A549 (cell line): ENCODE measurements around the gene RPH3AL. TPM values are rescaled to one million over a fixed set of nuclear protein-coding genes. Genes with fewer than 3 reads are reported as not detected.

Experiments used
- ATAC-seq, 2 experiments: fragments of 200-7000 bp in 1 of 2; fragments of >200 bp in 1 of 2; cut with Nextera tagmentation in 1 of 2; cut with Tn5 transposase in 1 of 2; 3 replicates each; pipeline versions ENCODE4 v1.8.0 to v1.9.1; 2018 to 2020; ENCODE audit warnings: mild to moderate bottlenecking in 1 of 2, moderate library complexity in 1 of 2
- CTCF ChIA-PET: fragments of 300-600 bp; sonication (Branson Sonifier 250); formaldehyde crosslinking; extraction: SDS; loops from one replicate; lab custom pipeline; 2021; ENCODE audit warnings: antibody characterized with exemption, inconsistent platforms; lab: Yijun Ruan, JAX
- POLR2A ChIA-PET: fragments of 350-600 bp; formaldehyde crosslinking; extraction: SDS; loops from one replicate; lab custom pipeline; 2021; ENCODE audit warnings: antibody characterized with exemption, inconsistent platforms; lab: Yijun Ruan, JAX
- DNase-seq, 2 experiments: peaks; one replicate each; pipeline versions ENCODE4 v3.0.0 to v3.0.0-alpha.2; 2011 to 2016; ENCODE audit warnings: low read depth in 1 of 2, low spot score in 1 of 2
- FAIRE-seq: peaks from 2 replicates; lab custom pipeline; 2011; peaks lifted over from hg19 to GRCh38; lab: Jason Lieb, UNC
- H3K27ac ChIP-seq, 2 experiments: fragments of >200 bp; sonication (Bioruptor Twin); formaldehyde crosslinking; 3 replicates each; pipeline ENCODE4 v1.5.1; 2016 to 2017
- H3K4me1 ChIP-seq: fragments of >200 bp; sonication (Bioruptor Twin); formaldehyde crosslinking; 3 replicates; pipeline ENCODE4 v1.6.1; 2016
- H3K4me2 ChIP-seq: fragments of >200 bp; sonication (Bioruptor Twin); formaldehyde crosslinking; 3 replicates; pipeline ENCODE4 v1.6.1; 2016
- H3K4me3 ChIP-seq: fragments of >200 bp; sonication (Bioruptor Twin); formaldehyde crosslinking; 3 replicates; pipeline ENCODE4 v1.5.1; 2016
- H3K9me3 ChIP-seq: fragments of >200 bp; sonication (Bioruptor Twin); formaldehyde crosslinking; 3 replicates; pipeline ENCODE4 v1.6.1; 2016
- CEBPB ChIP-seq, 2 experiments: fragments of >200 bp in 1 of 2; sonication (Bioruptor Twin) in 1 of 2; formaldehyde crosslinking in 1 of 2; IDR thresholded peaks; 2 replicates each; pipeline ENCODE4 v1.6.1; 2012 to 2016
- CTCF ChIP-seq: fragments of >200 bp; sonication (Bioruptor Twin); formaldehyde crosslinking; IDR thresholded peaks from 3 replicates; pipeline ENCODE4 v1.5.1; 2016
- E2F6 ChIP-seq: IDR thresholded peaks from 2 replicates; pipeline ENCODE4 v1.6.1; 2012; ENCODE audit warnings: low read depth, borderline replicate concordance
- EHF ChIP-seq: fragments of 250-450 bp; sonication (Bioruptor Pico); IDR thresholded peaks from 2 replicates; pipeline ENCODE4 v1.5.0; 2020; ENCODE audit warnings: mild to moderate bottlenecking
- ESRRA ChIP-seq: fragments of 150-350 bp; IDR thresholded peaks from 2 replicates; pipeline ENCODE4 v1.6.1; 2014; ENCODE audit warnings: mild to moderate bottlenecking, low read length, borderline replicate concordance
- FOSL2 ChIP-seq, 2 experiments: fragments of 450-650 bp in 1 of 2; fragments of >200 bp in 1 of 2; sonication (Bioruptor Twin) in 1 of 2; formaldehyde crosslinking; IDR thresholded peaks; 2 replicates each; pipeline versions ENCODE4 v1.5.0 to v1.6.1; 2016 to 2020; ENCODE audit warnings: mild to moderate bottlenecking in 1 of 2, moderate library complexity in 1 of 2
- GATA3 ChIP-seq: IDR thresholded peaks from 2 replicates; pipeline ENCODE4 v1.6.1; 2012; ENCODE audit warnings: borderline replicate concordance
- HES2 ChIP-seq: fragments of >200 bp; sonication (Bioruptor Twin); formaldehyde crosslinking; IDR thresholded peaks from 2 replicates; pipeline ENCODE4 v1.6.1; 2016
- HEYL ChIP-seq: fragments of 250-450 bp; sonication (Bioruptor Pico); IDR thresholded peaks from 2 replicates; pipeline ENCODE4 v1.8.0; 2021; ENCODE audit warnings: mild to moderate bottlenecking, moderate library complexity
- HOXB13 ChIP-seq: fragments of 250-450 bp; sonication (Bioruptor Pico); IDR thresholded peaks from 2 replicates; pipeline ENCODE4 v1.5.0; 2020; ENCODE audit warnings: low read depth, mild to moderate bottlenecking, moderate library complexity
- HOXB5 ChIP-seq: fragments of 250-450 bp; sonication (Bioruptor Pico); IDR thresholded peaks from 2 replicates; pipeline ENCODE4 v1.5.0; 2020; ENCODE audit warnings: mild to moderate bottlenecking, moderate library complexity
- JUN ChIP-seq, 2 experiments: fragments of >200 bp; sonication (Bioruptor Twin); formaldehyde crosslinking; IDR thresholded peaks; 2 replicates in 1 of 2; 3 replicates in 1 of 2; pipeline ENCODE4 v1.6.1; 2016 to 2017
- MAFK ChIP-seq: fragments of 450-650 bp; IDR thresholded peaks from 2 replicates; pipeline ENCODE4 v1.6.1; 2014; ENCODE audit not compliant: partially characterized antibody
- MYC ChIP-seq: IDR thresholded peaks from 2 replicates; pipeline ENCODE4 v1.6.1; 2012; ENCODE audit warnings: mild to moderate bottlenecking, inconsistent platforms, low read length, improper control_type of control experiment, borderline replicate concordance
- NR3C1 ChIP-seq: fragments of >200 bp; sonication (Bioruptor Twin); formaldehyde crosslinking; IDR thresholded peaks from 3 replicates; pipeline ENCODE4 v1.6.1; 2017
- POLR2AphosphoS2 ChIP-seq: conservative IDR thresholded peaks from 2 replicates; pipeline ENCODE4 v1.6.1; 2012; ENCODE audit warnings: low read length, improper control_type of control experiment, inconsistent platforms
- RAD21 ChIP-seq, 2 experiments: fragments of >200 bp in 1 of 2; sonication (Bioruptor Twin) in 1 of 2; formaldehyde crosslinking in 1 of 2; IDR thresholded peaks in 1 of 2; conservative IDR thresholded peaks in 1 of 2; 2 replicates in 1 of 2; 3 replicates in 1 of 2; pipeline ENCODE4 v1.6.1; 2012 to 2018; ENCODE audit warnings: inconsistent platforms in 1 of 2
- RARB ChIP-seq: fragments of 250-450 bp; sonication (Bioruptor Pico); IDR thresholded peaks from 2 replicates; pipeline ENCODE4 v1.8.0; 2021; ENCODE audit warnings: mild to moderate bottlenecking, moderate library complexity
- SMC3 ChIP-seq: fragments of >200 bp; sonication (Bioruptor Twin); formaldehyde crosslinking; IDR thresholded peaks from 3 replicates; pipeline ENCODE4 v1.6.1; 2018; ENCODE audit warnings: inconsistent platforms
- SREBF2 ChIP-seq: fragments of 450-650 bp; IDR thresholded peaks from 2 replicates; pipeline ENCODE4 v1.6.1; 2014; ENCODE audit warnings: mild to moderate bottlenecking, moderate library complexity
- USF2 ChIP-seq: fragments of 450-650 bp; IDR thresholded peaks from 2 replicates; pipeline ENCODE4 v1.6.1; 2014; ENCODE audit warnings: antibody characterized with exemption
- ZC3H11A ChIP-seq: fragments of 450-650 bp; IDR thresholded peaks from 2 replicates; pipeline ENCODE4 v1.6.1; 2014; ENCODE audit warnings: antibody characterized with exemption, mild to moderate bottlenecking
- ZNF302 ChIP-seq: fragments of 250-450 bp; sonication (Bioruptor Pico); IDR thresholded peaks from 2 replicates; pipeline ENCODE4 v1.9.0; 2021; ENCODE audit warnings: inconsistent platforms, mild to moderate bottlenecking, moderate library complexity
- ZSCAN20 ChIP-seq: fragments of 250-450 bp; sonication (Bioruptor Pico); IDR thresholded peaks from 2 replicates; pipeline ENCODE4 v1.8.0; 2022; ENCODE audit warnings: mild to moderate bottlenecking, moderate library complexity
- WGBS: methylation state at CpG from one replicate; pipeline ENCODE4 v1.1.6; 2017; ENCODE audit errors: missing lambda C conversion rate; 5-methylcytosine and 5-hydroxymethylcytosine counted together
- polyA plus RNA-seq, 4 experiments: library from polyadenylated mRNA; depleted of rRNA in 3 of 4; stranded (reverse); fragments of >200 nt; fragmentation: RNase III in 1 of 4; extraction: RNeasy Plus Mini Kit Qiagen cat#74134 plus additional on column Dnase treatment in 1 of 4; gene quantifications; 2 replicates in 3 of 4; 3 replicates in 1 of 4; pipeline ENCODE4 v1.2.3, GENCODE V29; 2011 to 2017
- TF ChIP-seq, protein P1 (sequence below): IDR thresholded peaks from 2 replicates; pipeline ENCODE4 v1.6.1; 2012

Gene RPH3AL
- polyA plus RNA-seq, 2 of the 4 experiments (the other 2 are of a cell fraction) = 23.3 to 31.1 TPM

DNA sequence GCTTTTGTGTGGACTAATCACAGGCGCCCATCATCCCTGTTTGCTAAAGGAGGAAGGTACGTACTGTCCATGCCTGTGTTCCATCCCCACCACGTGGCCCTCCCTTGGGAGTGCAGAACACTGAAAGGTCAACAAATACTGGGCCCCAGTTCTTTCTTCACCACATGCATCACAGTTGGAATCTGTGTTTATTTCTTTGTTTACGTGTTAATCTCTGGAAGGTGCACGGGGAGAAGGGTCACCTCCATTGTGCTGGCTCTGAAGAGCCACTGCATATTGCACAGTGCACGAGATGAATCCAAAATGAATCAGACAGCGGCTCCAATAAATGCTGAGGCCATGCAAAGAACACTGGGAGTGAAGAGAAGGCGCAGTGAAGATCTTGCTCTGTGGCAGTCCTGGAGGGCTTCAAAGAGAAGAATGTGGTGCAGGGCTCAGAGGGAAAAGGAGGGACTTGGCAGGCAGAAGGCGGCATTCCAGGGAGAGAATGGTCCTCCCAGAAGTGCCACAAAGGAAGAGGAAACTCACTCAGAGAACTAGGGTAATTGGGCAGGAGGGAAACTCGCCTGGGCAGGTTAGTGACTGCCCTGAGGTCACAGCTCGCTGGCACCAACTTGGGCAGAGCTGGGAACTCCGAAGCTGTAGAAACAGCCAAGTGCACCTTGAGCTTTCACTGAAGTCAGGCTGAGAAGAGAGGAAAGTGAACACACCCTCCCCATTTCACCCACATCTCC lies 3.7 kb downstream of the RPH3AL start:
- Histone ChIP-seq H3K4me2 (peak overlapping the region; percentile 85), H3K27ac (peak overlapping the region; percentile 97 to 98), H3K4me1 (peaks cover 58% of the 10 kb centered on the region), H3K9me3 (no peaks in the 10 kb centered on the region), H3K4me3 (peak overlapping the region; percentile 0; the same call in 1 of the 3 replicates)
- ATAC-seq (peak; percentile 14 to 57; a peak in 4 of 6 replicates), FAIRE-seq (peak; percentile 95), DNase-seq (peak; percentile 78 to 93)
- ChIA-PET CTCF (interaction anchor here (1.4 kb wide), 2 partner anchors 35 to 37 kb away, joined by 3 to 5 read pairs; no protein-coding TSS in a partner anchor), POLR2A (no interaction called here)
- 20% methylated on average over 12 of the region's 12 CpGs for WGBS
- TF ChIP-seq FOSL2 (IDR thresholded peaks at IDR 0.05) (no peak), FOSL2 (CRISPR knock-in tag; IDR thresholded peaks at IDR 0.05) (peak; percentile 53), EHF (CRISPR knock-in tag) (peak; percentile 84), HOXB13 (CRISPR knock-in tag) (peak; percentile 92; the same call in 1 of the 2 replicates), ZC3H11A (no peak), RARB (CRISPR knock-in tag) (peak; percentile 58; the same call in 1 of the 2 replicates), SMC3 (peak; percentile 40; the same call in 2 of the 3 replicates), CTCF (peak; percentile 31; the same call in 2 of the 3 replicates), USF2 (peak; percentile 75), SREBF2 (no peak), ZNF302 (CRISPR knock-in tag) (peak; percentile 83; the same call in 1 of the 2 replicates), JUN (IDR thresholded peaks at IDR 0.05) (peak; percentile 24 to 28; a peak in 1 of 5 replicates), HEYL (CRISPR knock-in tag) (0 out of 2 replicates have a peak, but pooled peaks have one; percentile 7), MYC (peak; percentile 91), E2F6 (peak; percentile 85), MAFK (peak; percentile 29), RAD21 (conservative IDR thresholded peaks at IDR 0.05 in 1 of 2, IDR thresholded peaks at IDR 0.05 in 1 of 2) (peak; percentile 60 to 71), ZSCAN20 (CRISPR knock-in tag) (peak; percentile 71; the same call in 1 of the 2 replicates), ESRRA (no peak), CEBPB (IDR thresholded peaks at IDR 0.05) (peak in 1 of 2 experiments; percentile 57; a peak in 1 of 4 replicates), POLR2AphosphoS2 (no peak), HES2 (no peak), NR3C1 (no peak), HOXB5 (CRISPR knock-in tag) (peak; percentile 82), GATA3 (peak; percentile 60)
- TF ChIP-seq, protein P1, sequence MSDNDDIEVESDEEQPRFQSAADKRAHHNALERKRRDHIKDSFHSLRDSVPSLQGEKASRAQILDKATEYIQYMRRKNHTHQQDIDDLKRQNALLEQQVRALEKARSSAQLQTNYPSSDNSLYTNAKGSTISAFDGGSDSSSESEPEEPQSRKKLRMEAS = peak; percentile 96
